Central memory CD4-positive, alpha-beta T cell (primary cell): ENCODE data around the gene TMEM8B.
"Not testable (repeated sequence)": the region's sequence is repeated elsewhere in the genome, so short reads cannot be mapped to it uniquely, and the experiment has no call there.

Source experiments
- DNase-seq: peaks from one replicate; pipeline ENCODE4 v3.0.0; 2022

TMEM8B gene

GRCh38 chr9:35864695-35865255, 35.7 kb downstream of the TMEM8B start:
- DNase-seq: no peak

GRCh38 chr9:35867538-35867937, 38.5 kb downstream of the TMEM8B start:
- DNase-seq: no peak

- no peak for DNase-seq
Observed at GRCh38 chr9:35868933-35869332, 39.9 kb downstream of the TMEM8B start.

- DNase-seq: no peak
Observed at GRCh38 chr9:35869621-35870216, 40.7 kb downstream of the TMEM8B start.

GRCh38 chr9:35870351-35870923, 41.4 kb downstream of the TMEM8B start, which contains the start of gene OR13J1:
Gene OR13J1 (minus strand): TSS chr9:35870401. CDS start chr9:35870401, 0 bp downstream.
- DNase-seq: no peak

GRCh38 chr9:35871545-35871944, 42.5 kb downstream of the TMEM8B start:
- DNase-seq: no peak

DNA sequence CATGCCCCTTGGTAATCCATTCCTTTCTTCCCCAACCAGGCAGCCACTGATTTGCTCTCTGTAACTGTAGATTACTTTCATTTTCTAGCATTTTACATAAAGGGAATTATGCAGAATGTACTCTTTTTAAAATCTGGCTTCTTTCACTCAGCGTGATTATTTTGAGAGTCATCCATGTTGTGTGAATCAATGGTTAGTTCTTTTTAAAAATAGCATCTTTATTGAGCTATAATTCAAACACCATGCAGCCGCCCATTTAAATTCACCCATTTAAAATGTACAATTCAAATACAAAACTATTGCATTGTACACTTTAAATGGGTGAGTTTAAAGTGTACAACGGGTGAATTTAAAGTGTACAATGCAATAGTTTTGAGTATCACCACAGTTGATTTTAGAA, 43.5 kb downstream of the TMEM8B start:
- DNase-seq: no peak

DNA sequence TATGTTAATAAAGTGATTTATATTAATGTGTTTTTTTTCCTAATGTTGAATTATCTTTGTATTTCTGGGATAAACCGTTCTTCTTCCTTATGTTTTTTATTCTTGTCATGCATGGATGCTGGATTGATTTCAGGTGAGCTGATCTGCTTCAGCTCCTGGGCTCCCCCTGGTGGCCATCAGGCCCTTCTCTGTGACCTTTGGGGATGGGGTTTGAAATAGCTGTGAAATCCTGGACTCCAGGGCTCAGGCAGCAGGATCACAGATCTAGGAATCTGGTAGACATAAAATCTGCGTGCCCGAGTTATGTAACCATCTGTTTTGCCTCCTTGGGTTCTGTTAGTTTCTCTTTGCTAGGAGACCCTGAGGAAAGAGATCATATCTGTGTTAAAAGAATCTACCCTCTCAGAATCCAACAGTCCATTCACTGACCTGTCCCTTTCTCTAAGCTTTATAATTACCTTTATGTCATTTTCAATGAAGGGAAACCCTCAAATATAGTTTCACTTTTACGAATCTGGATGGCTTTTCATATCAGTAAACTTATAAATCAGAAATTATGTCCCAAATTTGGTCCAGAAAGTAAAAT, 53.3 kb downstream of the TMEM8B start:
- peak; percentile 71 for DNase-seq

- DNase-seq: no peak
Observed at GRCh38 chr9:35882996-35883395, 54.0 kb downstream of the TMEM8B start.

GRCh38 chr9:35884908-35885307, 55.9 kb downstream of the TMEM8B start:
- not testable (repeated sequence) for DNase-seq

DNA sequence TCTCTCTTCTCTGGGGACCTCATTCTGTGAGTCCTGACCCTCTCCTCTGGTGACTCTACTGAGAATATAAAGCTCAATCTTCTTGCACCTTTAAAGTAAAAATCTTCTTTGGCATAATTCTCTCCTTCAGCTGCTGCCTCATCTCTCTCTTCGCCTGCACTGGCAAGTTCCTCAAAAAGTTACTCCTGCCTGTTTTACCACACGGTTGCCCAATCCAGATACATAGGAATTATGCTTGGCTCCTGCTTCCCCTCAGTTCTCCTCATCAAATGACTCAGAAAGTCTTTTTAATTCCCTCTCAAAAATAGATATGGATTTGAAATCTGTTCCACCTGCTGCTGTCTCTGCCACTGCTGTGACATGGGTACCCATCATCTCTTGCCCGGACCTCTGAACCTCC, 62.6 kb downstream of the TMEM8B start:
- no peak for DNase-seq

- no peak for DNase-seq
Observed at GRCh38 chr9:35892051-35892450, 63.0 kb downstream of the TMEM8B start.

DNA sequence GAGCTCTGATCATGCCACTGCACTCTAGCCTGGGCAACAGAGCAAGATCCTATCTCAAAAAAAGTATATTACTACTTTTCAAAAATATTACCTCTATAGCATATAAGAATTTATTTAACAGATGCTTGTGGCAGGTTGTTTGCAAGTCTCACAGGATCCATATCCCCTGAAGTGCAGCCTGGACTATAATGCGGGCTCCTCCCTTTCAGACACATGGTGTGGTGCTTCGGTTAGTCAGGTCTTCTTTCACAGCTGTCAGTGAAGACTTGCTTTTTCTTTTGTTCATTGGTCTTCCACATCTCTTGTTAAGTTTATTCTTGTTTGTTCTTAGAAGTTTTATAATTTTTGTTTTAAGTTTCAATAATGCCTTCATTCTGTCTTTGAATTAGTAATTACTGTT, 67.5 kb downstream of the TMEM8B start:
- DNase-seq: no peak

DNA sequence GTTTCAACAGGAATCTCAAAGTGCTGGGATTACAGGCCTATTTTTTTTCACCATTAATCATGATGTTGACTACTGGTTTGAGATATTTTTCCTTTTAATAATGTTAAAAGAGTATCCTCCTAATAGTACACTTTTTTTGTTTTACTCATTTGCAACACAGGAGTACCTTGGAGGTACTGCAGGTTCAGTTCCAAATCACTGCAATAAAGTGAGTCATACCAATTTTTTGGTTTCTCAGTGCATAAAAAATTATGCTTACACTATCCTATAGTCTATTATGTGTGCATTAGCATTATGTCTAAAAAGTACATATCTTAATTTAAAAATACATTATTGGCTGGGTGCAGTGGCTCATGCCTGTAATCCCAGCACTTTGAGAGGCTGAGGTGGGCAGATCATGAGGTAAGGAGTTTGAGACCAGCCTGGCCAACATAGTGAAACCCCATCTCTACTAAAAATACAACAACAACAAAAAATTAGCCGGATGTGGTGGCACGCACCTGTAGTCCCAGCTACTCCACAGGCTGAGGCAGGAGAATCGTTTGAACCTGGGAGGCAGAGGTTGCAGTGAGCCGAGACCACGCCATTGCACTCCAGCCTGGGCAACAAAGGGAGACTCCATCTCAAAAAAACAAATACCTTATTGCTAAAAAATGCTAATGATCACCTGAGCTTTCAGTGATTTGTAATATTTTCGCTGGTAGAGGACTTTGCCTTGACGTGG, 68.5 kb downstream of the TMEM8B start:
- DNase-seq: not testable (repeated sequence)

GRCh38 chr9:35898337-35898736, 69.3 kb downstream of the TMEM8B start:
- no peak for DNase-seq

DNA sequence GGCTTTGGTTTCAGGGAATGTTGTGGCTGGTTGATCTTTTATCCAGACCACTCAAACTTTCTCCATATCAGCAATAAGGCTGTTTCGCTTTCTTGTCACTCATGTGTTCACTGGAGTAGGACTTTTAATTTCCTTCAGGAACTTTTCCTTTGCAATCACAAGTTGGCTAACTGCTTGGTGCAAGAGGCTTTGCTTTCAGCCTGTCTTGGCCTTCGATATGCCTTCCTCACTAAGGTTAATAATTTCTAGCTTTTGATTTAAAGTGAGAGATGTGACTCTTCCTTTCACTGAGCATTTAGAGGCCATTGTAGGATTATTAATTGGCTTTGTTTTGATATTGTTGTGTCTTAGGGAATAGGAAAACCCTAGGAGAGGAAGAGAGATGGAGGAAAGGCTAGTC, 70.0 kb downstream of the TMEM8B start:
- no peak for DNase-seq

DNA sequence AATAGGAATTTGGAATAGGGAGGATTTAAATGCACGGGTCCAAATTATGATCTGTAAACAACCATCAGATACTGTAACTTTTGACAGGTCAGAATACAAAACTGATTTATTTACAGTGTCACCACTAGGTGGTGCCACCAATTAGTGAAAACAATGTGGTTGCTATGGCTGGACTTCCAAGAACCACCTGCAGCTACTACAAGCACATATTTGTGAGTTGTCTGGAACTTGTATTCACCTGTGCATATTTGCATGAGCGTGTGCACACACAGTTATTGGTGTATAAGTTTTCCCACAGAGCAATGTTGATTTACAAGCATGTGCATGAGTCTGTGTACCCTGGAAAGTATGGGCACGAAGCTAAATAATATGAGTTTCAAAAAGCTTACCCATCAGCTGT, 74.0 kb downstream of the TMEM8B start:
- DNase-seq: peak; percentile 53

GRCh38 chr9:35904338-35904737, 75.3 kb downstream of the TMEM8B start:
- DNase-seq: no peak

- no peak for DNase-seq
Observed at GRCh38 chr9:35905051-35905781, 76.2 kb downstream of the TMEM8B start.

GRCh38 chr9:35905912-35906679, 77.1 kb downstream of the TMEM8B start, which contains the start of gene HRCT1:
Gene HRCT1 (plus strand): TSS chr9:35906202. CDS start chr9:35906288, 86 bp downstream.
- no peak for DNase-seq

GRCh38 chr9:35906923-35907699, 78.1 kb downstream of the TMEM8B start:
- DNase-seq: no peak
